GM23248 (cell line): Measurements from ENCODE around the gene HDHD2. TPM values are rescaled to one million over a fixed set of nuclear protein-coding genes. Genes with fewer than 3 reads are reported as not detected.

Experiments used
- DNase-seq: peaks from one replicate; pipeline ENCODE4 v3.0.0-alpha.2; 2015
- H2AFZ ChIP-seq: fragments of 200-600 bp; sonication (generic); 2 replicates; pipeline ENCODE4 v1.6.1; 2016; ENCODE audit warnings: antibody characterized with exemption
- H3F3A ChIP-seq: fragments of 200-600 bp; sonication (generic); 2 replicates; pipeline ENCODE4 v1.6.1; 2016; ENCODE audit warnings: mild to moderate bottlenecking, antibody characterized with exemption, mixed run types; ENCODE audit not compliant: insufficient read depth
- H3K27ac ChIP-seq: fragments of 200-600 bp; sonication (generic); 2 replicates; pipeline ENCODE4 v1.5.1; 2016; ENCODE audit warnings: mild to moderate bottlenecking
- H3K27me3 ChIP-seq: fragments of 200-600 bp; sonication (generic); replicated peaks from 2 replicates; pipeline ENCODE4 v1.6.1; 2016; ENCODE audit warnings: mild to moderate bottlenecking; ENCODE audit not compliant: insufficient read depth
- H3K36me3 ChIP-seq: fragments of 200-600 bp; sonication (generic); 2 replicates; pipeline ENCODE4 v1.6.1; 2016; ENCODE audit warnings: low read depth, mild to moderate bottlenecking
- H3K4me1 ChIP-seq: fragments of 200-600 bp; sonication (generic); 2 replicates; pipeline ENCODE4 v1.6.1; 2016; ENCODE audit warnings: mild to moderate bottlenecking; ENCODE audit not compliant: insufficient read depth
- H3K4me2 ChIP-seq: fragments of 200-600 bp; sonication (generic); one replicate; pipeline ENCODE4 v1.6.1; 2016; ENCODE audit warnings: mild to moderate bottlenecking; ENCODE audit not compliant: unreplicated experiment
- H3K4me3 ChIP-seq: fragments of 200-600 bp; sonication (generic); 2 replicates; pipeline ENCODE4 v1.5.1; 2016; ENCODE audit warnings: mild to moderate bottlenecking
- H3K79me2 ChIP-seq: fragments of 200-600 bp; sonication (generic); 2 replicates; pipeline ENCODE4 v1.6.1; 2016; ENCODE audit warnings: mild to moderate bottlenecking; ENCODE audit not compliant: insufficient read depth
- H3K9ac ChIP-seq: fragments of 200-600 bp; sonication (generic); 2 replicates; pipeline ENCODE4 v1.6.1; 2016; ENCODE audit warnings: mild to moderate bottlenecking
- H3K9me2 ChIP-seq: fragments of 200-600 bp; sonication (generic); 2 replicates; pipeline ENCODE4 v1.6.1; 2016; ENCODE audit warnings: mixed run types, mild to moderate bottlenecking, moderate library complexity; ENCODE audit not compliant: insufficient read depth
- H3K9me3 ChIP-seq: fragments of 200-600 bp; sonication (generic); one replicate; pipeline ENCODE4 v1.6.1; 2017; ENCODE audit warnings: low read depth
- H4K20me1 ChIP-seq: fragments of 200-600 bp; sonication (generic); 2 replicates; pipeline ENCODE4 v1.6.0; 2016; ENCODE audit not compliant: insufficient read depth
- EZH2 ChIP-seq: fragments of 200-600 bp; sonication (generic); IDR thresholded peaks from 2 replicates; pipeline ENCODE4 v1.6.1; 2018; ENCODE audit warnings: antibody characterized with exemption, mild to moderate bottlenecking; ENCODE audit not compliant: insufficient read depth, poor library complexity, severe bottlenecking
- EZH2phosphoT487 ChIP-seq: fragments of 200-600 bp; sonication (generic); IDR thresholded peaks from 2 replicates; pipeline ENCODE4 v1.6.1; 2018; ENCODE audit warnings: antibody characterized with exemption, moderate library complexity, mild to moderate bottlenecking, low read depth; ENCODE audit not compliant: insufficient read depth
- WGBS, 2 experiments: methylation state at CpG; one replicate each; pipeline ENCODE4 v1.1.6; 2015 to 2017; ENCODE audit warnings: low lambda C conversion rate in 2 of 2, low coverage in 1 of 2; ENCODE audit errors: missing lambda C conversion rate in 2 of 2; 5-methylcytosine and 5-hydroxymethylcytosine counted together
- in situ Hi-C: fragments of 300-500 bp; cut with MboI; formaldehyde crosslinking; loops from 2 replicates; pipeline ENCODE4 v1.15.0; 2020
- polyA plus RNA-seq: library from polyadenylated mRNA; unstranded; fragments of >200 nt; fragmentation: Nextera tagmentation; extraction: Ambion mirVana; gene quantifications from 2 replicates; pipeline ENCODE4 v1.2.1, GENCODE V29; 2016
- total RNA-seq: library from RNA; depleted of rRNA; stranded (reverse); fragments of >200 nt; shearing (Covaris generic); gene quantifications from 2 replicates; pipeline ENCODE4 v1.2.3, GENCODE V29; 2014

The HDHD2 gene
- total and polyA plus RNA-seq, 2 experiments from 2014 or later, result 14.2 to 25.4 TPM

DNA sequence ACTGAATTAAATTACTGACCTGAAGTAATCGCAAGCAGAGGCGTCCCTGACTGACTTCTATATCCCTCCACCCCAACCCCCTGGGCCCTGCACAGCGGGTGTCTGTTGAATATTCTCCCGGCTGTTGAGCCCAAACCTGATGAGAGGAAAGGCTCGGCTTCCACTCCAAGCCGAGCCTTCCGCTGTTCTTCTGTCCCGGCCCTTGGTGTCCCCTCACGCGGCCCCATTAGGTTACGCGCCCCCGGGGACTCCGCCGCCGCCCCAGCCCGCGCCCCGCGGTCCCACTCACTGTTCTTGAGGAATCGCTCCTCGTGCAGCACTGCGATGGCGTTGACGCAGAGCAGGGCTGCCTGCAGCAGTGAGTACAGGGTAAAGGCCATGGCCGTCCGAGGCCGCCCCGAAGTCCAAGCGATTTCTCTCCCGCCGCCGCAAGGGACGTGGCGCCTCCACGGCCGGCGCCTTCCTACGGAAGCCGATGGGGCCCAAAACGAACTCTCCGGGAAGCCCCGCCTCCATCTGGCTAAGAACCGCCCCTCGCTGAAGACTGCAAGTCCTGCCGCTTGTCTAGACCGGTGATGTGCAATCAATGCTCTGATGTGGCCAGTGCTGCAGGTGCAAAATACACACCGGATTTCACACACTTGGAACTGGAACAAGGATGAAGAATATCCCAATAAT is 25.7 kb upstream of the HDHD2 start, which contains the start of gene IER3IP1:
IER3IP1 (minus strand) TSS at position 467 of the 678 bp plus-strand sequence; CDS start at position 380, 87 bp downstream.
- 0 out of 2 replicates have a peak, but pooled peaks cover 3% of the 10 kb centered on the region for H4K20me1 ChIP-seq
- in situ Hi-C loops, result no loop called here
- peak within 1 kb of the TSS; percentile 100 for H3K9ac ChIP-seq
- H3K27me3 ChIP-seq, result no peaks in the 10 kb centered on the region
- peak within 1 kb of the TSS; percentile 98 for H3K27ac ChIP-seq
- WGBS, 2 experiments, result 1 to 2% methylated on average over 44 to 48 of the region's 48 CpGs
- H3K79me2 ChIP-seq, result peaks cover 50% of the 10 kb centered on the region
- peak within 1 kb of the TSS; percentile 87 for H2AFZ ChIP-seq
- 0 out of 2 replicates have a peak, but pooled peaks cover 6% of the 10 kb centered on the region for H3K36me3 ChIP-seq
- no peaks in the 10 kb centered on the region for H3K9me2 ChIP-seq
- H3K4me1 ChIP-seq, result 0 out of 2 replicates have a peak, but pooled peaks cover 12% of the 10 kb centered on the region
- H3K4me3 ChIP-seq, result peak within 1 kb of the TSS; percentile 98
- peak within 1 kb of the TSS; percentile 94 for H3K4me2 ChIP-seq
- DNase-seq, result peak; percentile 97
- no peaks in the 10 kb centered on the region for H3K9me3 ChIP-seq
- H3F3A ChIP-seq, result no peaks in the 10 kb centered on the region
- TF ChIP-seq EZH2phosphoT487 (no peak), EZH2 (no peak)

DNA sequence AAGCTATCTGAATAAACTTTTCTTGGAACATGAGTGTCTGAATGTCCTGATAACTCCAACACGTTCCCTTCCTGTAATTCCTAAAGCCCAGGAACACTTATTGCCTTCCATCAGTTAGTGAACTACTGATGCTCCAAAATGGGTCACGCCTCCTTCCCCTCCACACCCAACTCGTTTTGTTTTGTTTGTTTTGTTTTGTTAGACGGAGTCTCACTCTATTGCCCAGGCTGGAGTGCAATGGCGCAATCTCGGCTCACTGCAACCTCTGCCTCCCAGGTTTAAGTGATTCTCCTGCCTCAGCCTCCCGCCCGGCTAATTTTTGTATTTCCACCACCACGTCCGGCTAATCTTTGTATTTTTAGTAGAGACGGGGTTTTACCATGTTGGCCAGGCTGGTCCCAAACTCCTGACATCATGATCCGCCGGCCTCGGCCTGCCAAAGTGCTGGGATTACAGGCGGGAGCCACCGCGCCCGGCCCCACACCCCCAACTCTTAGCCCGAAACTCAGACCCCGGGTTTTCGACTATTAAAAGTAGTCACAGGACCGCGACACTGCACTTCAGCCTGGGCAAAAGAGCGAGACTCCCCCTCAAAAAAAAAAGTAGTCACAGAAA is 25.1 kb upstream of the HDHD2 start:
- Histone ChIP-seq H3F3A (no peaks in the 10 kb centered on the region), H3K79me2 (peaks cover 57% of the 10 kb centered on the region), H4K20me1 (0 out of 2 replicates have a peak, but pooled peaks cover 8% of the 10 kb centered on the region), H3K36me3 (0 out of 2 replicates have a peak, but pooled peaks cover 6% of the 10 kb centered on the region), H3K27ac (peak overlapping the region; percentile 98), H2AFZ (peak overlapping the region; percentile 87), H3K9me3 (no peaks in the 10 kb centered on the region), H3K4me2 (peak overlapping the region; percentile 94), H3K9ac (peak overlapping the region; percentile 100), H3K27me3 (no peaks in the 10 kb centered on the region), H3K4me3 (peak overlapping the region; percentile 98), H3K9me2 (no peaks in the 10 kb centered on the region), H3K4me1 (0 out of 2 replicates have a peak, but pooled peaks cover 12% of the 10 kb centered on the region)
- in situ Hi-C loops, result no loop called here
- peak; percentile 60 for DNase-seq
- TF ChIP-seq EZH2 (no peak), EZH2phosphoT487 (no peak)
- WGBS, 2 experiments, result 1% methylated on average over 22 to 24 of the region's 24 CpGs

DNA sequence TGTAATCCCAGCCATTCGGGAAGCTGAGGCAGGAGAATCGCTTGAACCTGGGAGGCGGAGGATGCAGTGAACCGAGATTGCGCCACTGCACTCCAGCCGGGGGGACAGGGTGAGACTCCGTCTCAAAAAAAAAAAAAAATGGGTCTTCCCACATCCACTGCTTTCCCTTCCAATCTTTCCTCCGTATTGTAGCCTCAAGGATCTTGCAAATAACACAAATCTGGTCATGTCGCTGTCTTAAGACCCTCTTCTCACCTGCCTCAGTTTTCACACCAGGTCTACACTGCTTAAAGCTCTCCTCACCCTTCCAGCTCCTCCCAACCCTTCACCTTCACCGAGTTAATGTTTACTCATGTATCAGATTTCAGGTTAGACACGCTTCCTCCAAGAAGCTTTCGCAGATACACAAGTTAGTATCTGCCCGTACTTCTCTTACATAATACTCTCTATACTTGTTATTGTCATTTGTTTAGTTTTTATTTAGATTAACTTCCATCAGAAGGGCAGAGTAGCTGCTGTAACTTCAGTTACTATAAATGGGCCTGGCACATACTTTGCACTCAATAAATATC is 24.3 kb upstream of the HDHD2 start:
- Histone ChIP-seq H3K9ac (peak overlapping the region; percentile 100), H3F3A (no peaks in the 10 kb centered on the region), H3K9me2 (no peaks in the 10 kb centered on the region), H3K9me3 (no peaks in the 10 kb centered on the region), H2AFZ (peak overlapping the region; percentile 87; the same call in 1 of the 2 replicates), H3K36me3 (0 out of 2 replicates have a peak, but pooled peaks cover 6% of the 10 kb centered on the region), H3K79me2 (peaks cover 65% of the 10 kb centered on the region), H3K4me3 (peak overlapping the region; percentile 98), H3K27me3 (no peaks in the 10 kb centered on the region), H3K27ac (peak overlapping the region; percentile 98), H3K4me1 (0 out of 2 replicates have a peak, but pooled peaks cover 12% of the 10 kb centered on the region), H4K20me1 (0 out of 2 replicates have a peak, but pooled peaks cover 8% of the 10 kb centered on the region), H3K4me2 (peak overlapping the region; percentile 94)
- peak; percentile 32 for DNase-seq
- WGBS, 2 experiments, result 67 to 68% methylated on average over 13 of the region's 13 CpGs
- in situ Hi-C loops, result no loop called here
- no peak for TF ChIP-seq EZH2phosphoT487

DNA sequence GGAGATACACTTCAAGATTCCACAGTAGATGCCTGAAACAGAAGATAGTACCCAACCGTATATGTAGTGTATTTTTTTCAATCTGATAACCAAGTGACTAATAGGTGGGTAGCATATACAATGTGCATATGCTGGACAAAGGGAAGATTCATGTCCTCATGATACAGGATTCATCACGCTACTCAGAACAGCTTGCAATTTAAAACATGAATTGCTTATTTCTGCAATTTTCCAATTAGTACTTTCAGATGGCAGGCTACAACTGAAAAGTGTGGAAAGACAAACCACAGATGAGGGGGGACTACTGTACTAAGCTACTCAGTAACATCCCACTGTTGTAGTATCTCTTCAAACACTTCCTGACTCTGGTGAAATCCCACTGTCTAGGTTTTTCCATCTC is 22.2 kb upstream of the HDHD2 start:
- Histone ChIP-seq H3K27me3 (no peaks in the 10 kb centered on the region), H4K20me1 (0 out of 2 replicates have a peak, but pooled peaks cover 8% of the 10 kb centered on the region), H3K27ac (no peak overlapping the region), H3K79me2 (peaks cover 86% of the 10 kb centered on the region), H3K9me2 (no peaks in the 10 kb centered on the region), H3F3A (0 out of 2 replicates have a peak, but pooled peaks cover 9% of the 10 kb centered on the region), H3K9ac (no peak overlapping the region), H3K4me1 (0 out of 2 replicates have a peak, but pooled peaks cover 12% of the 10 kb centered on the region), H3K9me3 (no peaks in the 10 kb centered on the region), H3K4me2 (no peak overlapping the region), H2AFZ (no peak overlapping the region), H3K4me3 (no peak overlapping the region), H3K36me3 (0 out of 2 replicates have a peak, but pooled peaks cover 6% of the 10 kb centered on the region)
- WGBS, 2 experiments, result 49 to 51% methylated on average over 2 of the region's 2 CpGs
- in situ Hi-C loops, result no loop called here
- no peak for TF ChIP-seq EZH2phosphoT487
- TF ChIP-seq EZH2, result no peak
- DNase-seq, result peak; percentile 7
